ENCODE measurements around the gene CCDC6.

CCDC6 gene

GRCh38 chr10:59868696-59869593 is 37.4 kb downstream of the CCDC6 start:
- TF ChIP-seq REST (IDR thresholded peaks at IDR 0.05; ENCODE audit: insufficient read depth in 1 of 2, low read depth in 2 of 2, low read length in 2 of 2), result no peak
- TF ChIP-seq FOXP2 (optimal IDR thresholded peaks at IDR 0.05; ENCODE audit: borderline replicate concordance, extremely low read depth, extremely low read length, insufficient read depth), result no peak
- no peak for TF ChIP-seq SIN3A (IDR thresholded peaks at IDR 0.05; ENCODE audit: borderline replicate concordance, insufficient read depth, low read length)
- no peak for TF ChIP-seq TAF1 (IDR thresholded peaks at IDR 0.05; ENCODE audit: borderline replicate concordance, insufficient read depth, low read length)
- no peak for TF ChIP-seq POLR2AphosphoS5 (IDR thresholded peaks at IDR 0.05; ENCODE audit: low read depth, low read length)

GRCh38 chr10:59867590-59867989 is 38.8 kb downstream of the CCDC6 start:
- no peak for TF ChIP-seq POLR2AphosphoS5 (IDR thresholded peaks at IDR 0.05; ENCODE audit: low read depth, low read length)
- no peak for TF ChIP-seq REST (IDR thresholded peaks at IDR 0.05; ENCODE audit: insufficient read depth in 1 of 2, low read depth in 2 of 2, low read length in 2 of 2)
- no peak for TF ChIP-seq TAF1 (IDR thresholded peaks at IDR 0.05; ENCODE audit: borderline replicate concordance, insufficient read depth, low read length)
- no peak for TF ChIP-seq SIN3A (IDR thresholded peaks at IDR 0.05; ENCODE audit: borderline replicate concordance, insufficient read depth, low read length)
- no peak for TF ChIP-seq FOXP2 (optimal IDR thresholded peaks at IDR 0.05; ENCODE audit: borderline replicate concordance, extremely low read depth, extremely low read length, insufficient read depth)

GRCh38 chr10:59865101-59865500 is 41.3 kb downstream of the CCDC6 start:
- no peak for TF ChIP-seq FOXP2 (optimal IDR thresholded peaks at IDR 0.05; ENCODE audit: borderline replicate concordance, extremely low read depth, extremely low read length, insufficient read depth)
- no peak for TF ChIP-seq POLR2AphosphoS5 (IDR thresholded peaks at IDR 0.05; ENCODE audit: low read depth, low read length)
- TF ChIP-seq TAF1 (IDR thresholded peaks at IDR 0.05; ENCODE audit: borderline replicate concordance, insufficient read depth, low read length), result no peak
- no peak for TF ChIP-seq SIN3A (IDR thresholded peaks at IDR 0.05; ENCODE audit: borderline replicate concordance, insufficient read depth, low read length)
- TF ChIP-seq REST (IDR thresholded peaks at IDR 0.05; ENCODE audit: insufficient read depth in 1 of 2, low read depth in 2 of 2, low read length in 2 of 2), result no peak

GRCh38 chr10:59864141-59864962 is 42.0 kb downstream of the CCDC6 start:
- TF ChIP-seq POLR2AphosphoS5 (IDR thresholded peaks at IDR 0.05; ENCODE audit: low read depth, low read length) (no peak), FOXP2 (optimal IDR thresholded peaks at IDR 0.05; ENCODE audit: borderline replicate concordance, extremely low read depth, extremely low read length, insufficient read depth) (no peak)

- TF ChIP-seq POLR2AphosphoS5 (IDR thresholded peaks at IDR 0.05; ENCODE audit: low read depth, low read length), result no peak
- no peak for TF ChIP-seq TAF1 (IDR thresholded peaks at IDR 0.05; ENCODE audit: borderline replicate concordance, insufficient read depth, low read length)
- TF ChIP-seq FOXP2 (optimal IDR thresholded peaks at IDR 0.05; ENCODE audit: borderline replicate concordance, extremely low read depth, extremely low read length, insufficient read depth), result no peak
- TF ChIP-seq SIN3A (IDR thresholded peaks at IDR 0.05; ENCODE audit: borderline replicate concordance, insufficient read depth, low read length), result no peak
- TF ChIP-seq REST (IDR thresholded peaks at IDR 0.05; ENCODE audit: insufficient read depth in 1 of 2, low read depth in 2 of 2, low read length in 2 of 2), result no peak
Measured at GRCh38 chr10:59859570-59859969, 46.8 kb downstream of the CCDC6 start.

Measured in PFSK-1 (cell line).